NCI-H1048 (cell line): Measurements from ENCODE around the gene CDC42EP1.

Source experiments
- DNase-seq: peaks from one replicate; lab custom pipeline; 2025; lab: John Stamatoyannopoulos, UW

The CDC42EP1 gene

GRCh38 chr22:37560608-37561211, 430 bp downstream of the CDC42EP1 start:
- DNase-seq: no peak

- peak; percentile 65 for DNase-seq
Measured at GRCh38 chr22:37561212-37562048, 1.1 kb downstream of the CDC42EP1 start.

- DNase-seq: no peak
Measured at GRCh38 chr22:37562049-37562875, 2.0 kb downstream of the CDC42EP1 start.

- peak; percentile 82 for DNase-seq
Measured at GRCh38 chr22:37563153-37564081, 3.1 kb downstream of the CDC42EP1 start.

- no peak for DNase-seq
Measured at GRCh38 chr22:37564111-37564711, 3.9 kb downstream of the CDC42EP1 start.

DNA sequence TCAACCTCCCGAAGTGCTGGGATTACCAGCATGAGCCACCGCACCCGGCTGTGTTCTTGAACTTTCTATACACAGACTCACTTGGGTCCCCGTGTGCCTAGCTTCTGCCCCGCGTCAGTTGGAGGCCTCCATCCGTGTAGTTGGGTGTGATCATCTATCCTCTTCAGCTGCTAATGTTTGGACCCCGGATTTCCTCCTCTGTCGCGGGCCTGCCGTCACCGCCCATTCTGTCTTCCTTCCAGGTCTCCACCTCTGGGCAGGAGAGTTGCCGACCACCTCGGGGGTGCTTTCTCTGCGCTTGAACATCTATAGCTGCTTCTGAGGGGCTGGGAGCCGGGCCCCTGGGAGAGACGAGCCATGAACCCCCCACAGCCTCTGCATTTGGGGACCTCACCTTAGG, 5.5 kb downstream of the CDC42EP1 start:
- no peak for DNase-seq

DNA sequence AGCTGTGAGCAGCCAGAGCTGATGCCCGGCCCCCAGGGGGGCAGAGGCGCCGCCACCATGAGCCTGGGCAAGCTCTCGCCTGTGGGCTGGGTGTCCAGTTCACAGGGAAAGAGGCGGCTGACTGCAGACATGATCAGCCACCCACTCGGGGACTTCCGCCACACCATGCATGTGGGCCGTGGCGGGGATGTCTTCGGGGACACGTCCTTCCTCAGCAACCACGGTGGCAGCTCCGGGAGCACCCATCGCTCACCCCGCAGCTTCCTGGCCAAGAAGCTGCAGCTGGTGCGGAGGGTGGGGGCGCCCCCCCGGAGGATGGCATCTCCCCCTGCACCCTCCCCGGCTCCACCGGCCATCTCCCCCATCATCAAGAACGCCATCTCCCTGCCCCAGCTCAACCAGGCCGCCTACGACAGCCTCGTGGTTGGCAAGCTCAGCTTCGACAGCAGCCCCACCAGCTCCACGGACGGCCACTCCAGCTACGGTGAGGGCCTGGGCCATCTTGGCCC, 6.1 kb downstream of the CDC42EP1 start:
- DNase-seq: no peak

GRCh38 chr22:37566903-37567798, 6.9 kb downstream of the CDC42EP1 start:
- DNase-seq: no peak

DNA sequence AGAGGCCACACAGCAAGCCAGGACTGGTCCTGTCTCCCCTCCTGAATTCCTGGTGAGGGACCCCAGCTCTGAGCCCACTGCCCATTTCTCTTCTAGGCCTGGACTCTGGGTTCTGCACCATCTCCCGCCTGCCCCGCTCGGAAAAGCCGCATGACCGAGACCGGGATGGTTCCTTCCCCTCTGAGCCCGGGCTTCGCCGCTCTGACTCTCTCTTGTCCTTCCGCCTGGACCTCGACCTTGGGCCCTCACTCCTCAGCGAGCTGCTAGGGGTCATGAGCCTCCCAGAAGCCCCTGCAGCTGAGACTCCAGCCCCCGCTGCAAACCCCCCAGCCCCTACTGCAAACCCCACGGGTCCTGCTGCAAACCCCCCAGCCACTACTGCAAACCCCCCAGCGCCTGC, 7.7 kb downstream of the CDC42EP1 start:
- DNase-seq: no peak

- no peak for DNase-seq
Measured at GRCh38 chr22:37568448-37569008, 8.2 kb downstream of the CDC42EP1 start.

DNA sequence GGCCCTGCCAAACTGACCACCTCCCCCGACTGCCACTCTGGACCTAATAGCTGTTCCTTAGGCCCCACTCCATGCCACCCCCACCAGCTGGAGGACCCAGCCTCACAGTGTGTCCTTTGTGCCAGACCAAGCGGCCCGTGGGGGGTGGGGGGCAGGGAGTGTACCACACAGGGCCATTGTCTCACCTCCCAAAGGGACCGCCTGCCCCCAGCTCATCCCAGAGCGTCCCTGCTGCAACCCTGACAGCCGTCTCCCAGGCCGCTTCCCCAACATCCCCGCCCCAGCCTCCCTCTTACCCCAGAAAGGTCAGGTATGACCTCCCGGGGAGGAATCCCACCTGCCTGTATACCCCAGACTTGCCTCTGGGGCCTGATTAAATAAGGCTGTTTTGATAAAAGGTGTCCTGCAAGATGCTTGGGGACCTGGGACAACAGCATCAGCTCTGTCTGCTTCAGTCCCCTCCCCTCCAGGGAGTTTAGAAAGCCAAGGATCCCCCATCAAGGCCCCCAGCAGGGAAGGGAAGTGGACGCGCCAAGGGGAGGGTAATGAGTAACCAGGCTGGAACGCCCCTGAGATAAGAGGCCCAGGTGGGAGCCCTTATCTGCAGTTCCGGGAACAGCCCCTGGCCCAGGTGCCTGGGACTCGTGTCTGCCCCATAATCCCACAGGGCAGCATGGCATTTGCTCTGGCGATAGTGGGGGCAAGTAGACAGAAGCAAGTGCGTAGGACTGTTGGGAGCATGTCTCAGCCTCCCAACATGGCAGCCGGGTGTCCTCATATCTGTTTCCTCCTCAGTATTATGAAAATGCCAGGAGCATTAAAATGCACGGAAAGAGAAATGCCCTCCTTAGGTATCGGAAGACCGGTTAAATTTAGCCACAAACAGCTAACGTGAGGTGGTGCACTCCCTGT, 9.0 kb downstream of the CDC42EP1 start:
- no peak for DNase-seq

- no peak for DNase-seq
Measured at GRCh38 chr22:37569921-37570660, 9.8 kb downstream of the CDC42EP1 start.

DNA sequence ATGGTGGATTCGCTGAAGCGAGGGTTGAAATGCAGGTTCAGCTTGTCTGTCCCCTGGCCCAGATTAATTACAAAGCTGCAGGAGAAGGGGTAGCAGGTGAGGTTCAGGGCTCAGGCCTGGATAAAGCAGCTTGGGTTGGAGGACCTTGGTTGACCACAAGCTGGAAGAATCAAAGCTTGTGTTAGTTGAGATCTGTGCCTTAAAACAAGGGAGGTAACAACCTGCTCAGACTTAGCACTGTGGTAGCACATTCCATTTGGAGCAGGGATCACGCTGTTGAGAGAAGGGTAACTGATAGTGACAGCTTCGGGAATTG, 10.3 kb downstream of the CDC42EP1 start:
- no peak for DNase-seq

- no peak for DNase-seq
Measured at GRCh38 chr22:37571258-37571991, 11.1 kb downstream of the CDC42EP1 start.

GRCh38 chr22:37571992-37572373, 11.7 kb downstream of the CDC42EP1 start:
- DNase-seq: no peak

GRCh38 chr22:37575490-37576003, 15.3 kb downstream of the CDC42EP1 start:
- no peak for DNase-seq

DNA sequence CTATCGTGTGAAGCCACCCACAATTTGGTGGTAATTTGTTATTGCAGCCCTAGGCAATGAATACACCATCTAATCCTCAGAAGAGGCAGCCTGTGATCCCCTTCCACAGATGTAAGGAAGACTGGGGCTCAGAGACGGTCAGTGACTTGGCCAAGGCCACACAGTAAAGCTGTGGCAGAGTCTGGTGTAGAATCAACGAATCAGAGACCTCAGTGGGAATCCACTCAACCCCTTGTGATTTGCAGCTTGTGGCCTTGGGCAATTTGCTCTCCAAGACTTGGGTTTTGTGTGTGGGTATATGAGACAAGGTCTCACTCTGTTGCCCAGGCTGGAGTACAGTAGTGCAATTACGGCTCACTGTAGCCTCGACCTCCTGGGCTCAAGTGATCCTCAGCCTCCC, 17.7 kb downstream of the CDC42EP1 start:
- DNase-seq: no peak
